Subcutaneous adipose tissue (tissue), 4 donors: ENCODE results near the gene NME3. TPM values are rescaled to one million over a fixed set of nuclear protein-coding genes. Genes with fewer than 3 reads are reported as not detected.

Experiments
- total RNA-seq, 4 donors: library from RNA; depleted of rRNA; stranded (reverse); fragments of >200 nt; gene quantifications; one replicate each; pipeline ENCODE4 v1.1.0, GENCODE V29; 2016
- TF ChIP-seq, protein P1 (sequence below): fragments of 450-650 bp; IDR thresholded peaks from one replicate; pipeline ENCODE4 v1.5.1; 2016; ENCODE audit warnings: low read depth, mild to moderate bottlenecking, control low read depth, antibody characterized with exemption, moderate library complexity

Gene NME3
- total RNA-seq, 4 donors from 2014 or later, result 34.1 to 102 (median 62.8) TPM

DNA sequence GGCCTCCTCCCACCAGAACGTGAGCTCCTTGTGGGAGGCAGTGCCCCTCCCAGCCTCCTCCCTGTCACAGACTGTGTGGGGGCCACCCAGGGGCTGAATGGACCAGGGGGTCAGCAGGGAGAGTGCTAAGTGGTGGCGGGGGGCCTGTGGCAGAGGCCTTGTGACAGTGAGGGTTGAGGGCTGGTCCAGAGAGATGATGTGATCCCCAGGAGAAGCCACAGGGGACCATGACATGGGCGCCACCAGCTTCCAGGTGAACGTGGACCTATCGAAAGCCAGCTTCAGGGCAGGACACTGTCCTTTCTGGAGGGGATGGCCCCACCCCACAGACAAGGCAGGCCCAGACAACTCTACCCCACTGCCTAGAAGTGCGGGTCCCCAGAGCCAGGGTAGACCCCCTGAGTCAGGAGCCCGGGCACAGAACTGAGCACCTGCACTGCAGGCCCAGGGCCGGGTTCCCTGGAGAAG lies 7.9 kb upstream of the NME3 start:
- TF ChIP-seq, protein P1, sequence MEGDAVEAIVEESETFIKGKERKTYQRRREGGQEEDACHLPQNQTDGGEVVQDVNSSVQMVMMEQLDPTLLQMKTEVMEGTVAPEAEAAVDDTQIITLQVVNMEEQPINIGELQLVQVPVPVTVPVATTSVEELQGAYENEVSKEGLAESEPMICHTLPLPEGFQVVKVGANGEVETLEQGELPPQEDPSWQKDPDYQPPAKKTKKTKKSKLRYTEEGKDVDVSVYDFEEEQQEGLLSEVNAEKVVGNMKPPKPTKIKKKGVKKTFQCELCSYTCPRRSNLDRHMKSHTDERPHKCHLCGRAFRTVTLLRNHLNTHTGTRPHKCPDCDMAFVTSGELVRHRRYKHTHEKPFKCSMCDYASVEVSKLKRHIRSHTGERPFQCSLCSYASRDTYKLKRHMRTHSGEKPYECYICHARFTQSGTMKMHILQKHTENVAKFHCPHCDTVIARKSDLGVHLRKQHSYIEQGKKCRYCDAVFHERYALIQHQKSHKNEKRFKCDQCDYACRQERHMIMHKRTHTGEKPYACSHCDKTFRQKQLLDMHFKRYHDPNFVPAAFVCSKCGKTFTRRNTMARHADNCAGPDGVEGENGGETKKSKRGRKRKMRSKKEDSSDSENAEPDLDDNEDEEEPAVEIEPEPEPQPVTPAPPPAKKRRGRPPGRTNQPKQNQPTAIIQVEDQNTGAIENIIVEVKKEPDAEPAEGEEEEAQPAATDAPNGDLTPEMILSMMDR, result no peak

DNA sequence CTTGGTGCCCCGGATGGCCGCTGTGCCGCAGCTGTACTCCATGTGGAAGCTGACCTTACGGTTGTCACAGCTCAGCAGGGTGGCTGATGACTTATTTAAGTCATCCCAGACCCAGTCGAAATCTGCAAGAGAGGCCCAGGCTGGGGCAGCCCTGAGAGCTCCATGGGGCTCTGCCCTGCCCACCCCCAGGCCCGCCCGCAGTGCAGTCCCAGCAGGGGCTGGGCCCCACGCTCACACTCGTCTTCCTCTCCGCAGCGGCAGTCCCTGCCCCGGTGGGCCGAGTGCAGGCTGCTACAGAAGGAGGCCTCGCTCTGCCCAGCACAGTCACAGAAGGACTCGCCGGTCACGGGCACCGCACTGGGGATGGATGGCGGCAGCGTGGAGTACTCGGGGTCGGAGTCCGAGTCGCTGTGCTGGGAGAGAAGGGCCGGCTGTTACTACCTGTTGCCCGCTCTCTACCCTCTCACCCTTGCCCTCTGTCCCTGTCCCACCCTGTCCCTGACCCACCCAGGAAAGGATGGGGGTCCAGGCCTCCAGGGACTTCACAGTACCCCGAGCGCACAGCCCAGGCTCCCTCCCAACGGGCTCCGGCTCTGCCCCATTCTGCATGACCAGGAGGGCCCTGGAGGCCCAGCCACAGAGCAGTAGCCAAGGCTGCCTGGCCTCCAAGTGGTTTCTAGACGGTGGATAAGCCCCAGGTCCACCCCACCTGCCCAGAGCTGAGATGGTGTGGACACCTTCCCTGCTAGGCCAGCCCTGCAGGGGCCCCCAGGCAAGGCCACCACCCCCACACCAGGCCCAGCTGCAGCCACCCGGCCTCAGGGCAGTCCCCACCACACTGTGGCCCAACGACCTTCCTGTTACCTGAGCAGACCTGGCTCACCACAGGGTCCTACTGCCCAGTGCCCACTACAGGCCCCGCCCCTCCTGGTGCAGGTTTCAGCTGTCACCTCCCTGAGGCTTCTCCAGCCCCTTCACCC lies 7.1 kb upstream of the NME3 start:
- TF ChIP-seq, protein P1, result no peak

DNA sequence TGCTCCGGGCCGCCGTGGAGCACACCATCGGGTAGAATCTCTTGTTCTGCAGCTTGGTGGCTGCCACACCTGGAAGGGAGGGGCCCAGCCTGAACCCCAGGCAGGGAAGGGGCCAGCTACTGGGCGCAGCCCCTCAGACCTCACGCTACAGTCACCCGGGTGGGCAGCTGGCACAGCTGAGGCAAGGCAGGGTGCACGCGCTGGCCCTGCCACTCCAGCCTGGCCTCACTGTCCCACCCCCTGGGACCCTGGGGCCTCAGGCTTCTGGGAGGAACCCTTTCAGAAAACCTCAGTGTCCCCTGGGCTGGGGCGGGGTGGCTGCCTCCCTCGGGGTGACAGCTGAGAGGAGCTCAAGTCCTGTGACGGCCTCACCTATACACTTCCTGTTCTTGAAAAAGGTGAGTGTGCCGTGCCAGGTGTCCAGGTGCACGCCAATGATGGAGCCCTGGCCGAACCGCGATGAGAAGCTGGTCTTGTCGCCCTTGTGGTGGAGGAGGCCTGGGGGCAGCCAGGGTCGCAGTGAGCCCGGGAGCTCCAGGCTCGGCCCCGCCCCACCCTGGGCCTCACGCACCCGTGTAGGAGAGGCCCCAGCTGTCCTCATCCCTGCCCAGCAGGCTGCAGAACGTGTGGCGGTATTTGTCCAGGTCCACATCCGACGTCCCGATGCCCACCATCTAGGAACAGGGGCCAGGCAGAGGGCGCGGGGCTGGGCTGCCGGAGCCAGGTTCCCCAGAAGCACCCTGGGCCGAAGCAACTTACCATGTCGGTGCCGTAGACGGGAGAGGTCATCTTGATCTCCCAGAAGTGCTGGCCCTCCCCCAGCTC lies 6.2 kb upstream of the NME3 start:
- TF ChIP-seq, protein P1, result no peak

DNA sequence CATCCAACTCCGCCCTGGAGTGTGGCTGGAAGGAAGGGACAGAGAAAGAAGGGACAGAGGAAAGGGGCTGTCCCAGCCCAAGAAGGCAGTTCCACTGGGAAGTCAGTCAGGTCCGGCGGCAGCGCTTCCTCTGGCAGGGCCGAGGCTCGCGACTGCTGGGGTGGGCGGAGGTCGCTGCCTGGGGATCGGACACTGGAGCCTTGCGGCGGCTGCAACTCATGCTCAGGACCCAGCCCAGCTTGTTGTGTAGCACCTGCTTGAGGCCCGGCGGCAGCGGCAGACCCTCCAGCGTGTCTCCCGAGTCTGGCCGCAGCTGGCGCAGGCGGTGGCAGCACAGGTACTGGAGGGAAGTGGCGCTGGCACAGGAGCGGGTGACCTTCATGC lies 5.6 kb upstream of the NME3 start:
- TF ChIP-seq, protein P1, result no peak

DNA sequence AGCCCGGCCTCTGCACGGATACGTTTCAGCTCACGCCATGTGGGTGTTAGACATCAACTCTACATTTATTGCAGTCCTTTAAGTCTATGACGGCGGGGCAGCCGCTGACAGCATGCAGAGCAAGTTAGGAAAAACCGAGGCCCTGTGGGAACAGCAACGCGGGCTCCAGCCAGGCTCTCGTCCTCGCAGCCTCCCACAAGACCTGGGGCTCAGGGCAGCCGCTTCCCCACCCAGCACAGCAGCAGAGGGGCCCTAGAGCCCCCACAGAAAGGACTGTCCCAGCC lies 5.3 kb upstream of the NME3 start:
- TF ChIP-seq, protein P1, result no peak

DNA sequence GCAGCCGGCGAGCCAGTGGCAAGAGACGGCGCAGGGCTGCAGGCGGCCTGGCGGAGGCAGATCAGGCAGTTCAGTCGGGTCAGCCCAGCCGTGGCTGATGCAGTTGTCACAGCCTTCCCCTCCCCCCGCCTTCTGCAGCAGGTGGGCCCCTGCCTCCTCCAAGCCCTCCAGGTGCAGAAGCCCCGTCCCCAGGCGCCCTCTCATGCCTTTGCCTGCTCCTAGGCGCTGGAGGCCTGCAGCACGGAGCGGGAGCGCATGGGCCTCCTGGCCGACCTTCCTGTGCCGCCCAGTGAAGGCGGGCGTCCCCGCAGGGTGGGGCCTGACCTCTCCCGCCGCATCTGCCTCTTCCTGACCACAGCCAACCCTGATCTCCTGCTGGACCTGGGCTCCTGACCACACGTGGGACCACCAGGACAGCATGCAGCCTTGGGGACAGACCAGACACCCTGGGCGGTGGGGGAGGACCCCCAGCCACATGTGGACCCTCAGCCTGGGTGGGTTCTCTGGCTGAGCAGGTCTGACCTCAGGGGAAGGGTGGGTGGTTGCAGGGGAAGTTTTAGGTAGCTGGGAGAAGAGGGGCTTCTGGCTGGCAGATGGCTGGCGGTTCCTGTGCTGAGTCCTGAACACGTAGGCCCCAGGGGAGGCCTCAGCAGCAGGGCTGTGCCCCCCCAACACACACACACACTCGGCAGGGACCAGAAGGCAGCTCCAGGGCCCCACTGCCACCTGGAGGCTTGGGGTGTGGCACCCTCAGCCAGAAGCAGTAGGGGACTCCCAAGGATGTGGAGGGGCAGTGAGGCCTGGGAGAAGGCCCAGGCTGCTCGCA lies 4.7 kb upstream of the NME3 start:
- TF ChIP-seq, protein P1, result no peak
